ENCODE results near the gene RNF4.

- TF ChIP-seq CTCF (IDR thresholded peaks at IDR 0.05; ENCODE audit: low read length) (no peak), EZH2 (optimal IDR thresholded peaks at IDR 0.05; ENCODE audit: low read depth, low read length) (no peak), EZH2phosphoT487 (IDR thresholded peaks at IDR 0.05; ENCODE audit: low read length) (no peak)
These were observed 49.1 kb upstream of the RNF4 start for GRCh38 chr4:2419814-2420213.
